Smooth muscle cell (in vitro differentiated cells): ENCODE measurements around the gene RPL36. TPM values are rescaled to one million over a fixed set of nuclear protein-coding genes. Genes with fewer than 3 reads are reported as not detected.
"Not testable (repeated sequence)": the region's sequence is repeated elsewhere in the genome, so short reads cannot be mapped to it uniquely, and the experiment has no call there.

Source experiments
- DNase-seq: peaks from one replicate; lab custom pipeline; 2025; ENCODE audit not compliant: unreplicated experiment; lab: John Stamatoyannopoulos, UW
- H2AFZ ChIP-seq: fragments of 200-600 bp; sonication (generic); 2 replicates; pipeline ENCODE4 v1.6.0; 2016; ENCODE audit warnings: antibody characterized with exemption, low read depth, mild to moderate bottlenecking
- H3F3A ChIP-seq: fragments of 200-600 bp; sonication (generic); 2 replicates; pipeline ENCODE4 v1.6.0; 2017; ENCODE audit warnings: antibody characterized with exemption, low read depth
- H3K27ac ChIP-seq: fragments of 200-600 bp; sonication (generic); 2 replicates; pipeline ENCODE4 v1.5.1; 2016; ENCODE audit warnings: low read depth, mild to moderate bottlenecking
- H3K27me3 ChIP-seq: fragments of 200-600 bp; sonication (generic); 2 replicates; pipeline ENCODE4 v1.6.1; 2016; ENCODE audit warnings: low read depth, mild to moderate bottlenecking
- H3K36me3 ChIP-seq: fragments of 200-600 bp; sonication (generic); 2 replicates; pipeline ENCODE4 v1.5.1; 2016; ENCODE audit warnings: low read depth
- H3K4me1 ChIP-seq: fragments of 200-600 bp; sonication (generic); 2 replicates; pipeline ENCODE4 v1.5.1; 2016; ENCODE audit warnings: low read depth
- H3K4me2 ChIP-seq: fragments of 200-600 bp; sonication (generic); 2 replicates; pipeline ENCODE4 v1.6.0; 2016; ENCODE audit warnings: mild to moderate bottlenecking
- H3K4me3 ChIP-seq: fragments of 200-600 bp; sonication (generic); 2 replicates; pipeline ENCODE4 v1.5.1; 2016; ENCODE audit warnings: mild to moderate bottlenecking
- H3K79me2 ChIP-seq: fragments of 200-600 bp; sonication (generic); 2 replicates; pipeline ENCODE4 v1.6.0; 2016; ENCODE audit warnings: low read depth, mild to moderate bottlenecking
- H3K9ac ChIP-seq: fragments of 200-600 bp; sonication (generic); 2 replicates; pipeline ENCODE4 v1.6.0; 2016; ENCODE audit warnings: low read depth
- H3K9me3 ChIP-seq: fragments of 200-600 bp; sonication (generic); replicated peaks from 2 replicates; pipeline ENCODE4 v1.5.1; 2016; ENCODE audit warnings: low read depth
- H4K20me1 ChIP-seq: fragments of 200-600 bp; sonication (generic); 2 replicates; pipeline ENCODE4 v1.6.0; 2016; ENCODE audit warnings: low read depth
- CTCF ChIP-seq: fragments of 200-600 bp; sonication (generic); IDR thresholded peaks from 2 replicates; pipeline ENCODE4 v1.5.1; 2017; ENCODE audit warnings: borderline replicate concordance, mild to moderate bottlenecking, antibody characterized with exemption; ENCODE audit not compliant: insufficient read depth, poor library complexity, severe bottlenecking
- WGBS: methylation state at CpG from one replicate; pipeline ENCODE4 v1.1.7; 2016; ENCODE audit warnings: low lambda C conversion rate; 5-methylcytosine and 5-hydroxymethylcytosine counted together
- polyA plus RNA-seq: library from polyadenylated mRNA; unstranded; fragments of >200 nt; fragmentation: Nextera tagmentation; extraction: Ambion mirVana; gene quantifications from 2 replicates; pipeline ENCODE4 v1.2.1, GENCODE V29; 2016
- total RNA-seq: library from RNA; depleted of rRNA; stranded (reverse); fragments of >200 nt; gene quantifications from 2 replicates; pipeline ENCODE4 v1.2.3, GENCODE V29; 2014

Gene RPL36
- total and polyA plus RNA-seq, 2 experiments from 2014 or later: 641 to 1,079 TPM

- 97% methylated on average over 30 of the region's 30 CpGs for WGBS
These were observed 8.0 kb downstream of the RPL36 start for GRCh38 chr19:5697890-5698634.

GRCh38 chr19:5698635-5699422, 8.7 kb downstream of the RPL36 start:
- no peaks in the 10 kb centered on the region for H3K4me1 ChIP-seq
- TF ChIP-seq CTCF: no peak
- H3K9me3 ChIP-seq: no peaks in the 10 kb centered on the region
- no peak overlapping the region for H3K9ac ChIP-seq
- H2AFZ ChIP-seq: no peak overlapping the region
- no peaks in the 10 kb centered on the region for H3K36me3 ChIP-seq
- H3F3A ChIP-seq: no peaks in the 10 kb centered on the region
- no peak overlapping the region for H3K4me3 ChIP-seq
- H3K27me3 ChIP-seq: no peaks in the 10 kb centered on the region
- H4K20me1 ChIP-seq: peaks cover 63% of the 10 kb centered on the region
- H3K79me2 ChIP-seq: peaks cover 20% of the 10 kb centered on the region
- DNase-seq: no peak
- H3K4me2 ChIP-seq: no peak overlapping the region
- no peak overlapping the region for H3K27ac ChIP-seq
- 97% methylated on average over 38 of the region's 38 CpGs for WGBS

More at GRCh38 chr19:5697890-5698634, 8.0 kb downstream of the RPL36 start:
- H3K79me2 ChIP-seq: peaks cover 27% of the 10 kb centered on the region
- no peaks in the 10 kb centered on the region for H3K27me3 ChIP-seq
- no peak overlapping the region for H3K27ac ChIP-seq
- H3F3A ChIP-seq: no peaks in the 10 kb centered on the region
- H3K4me1 ChIP-seq: no peaks in the 10 kb centered on the region
- no peak overlapping the region for H3K9ac ChIP-seq
- no peak overlapping the region for H3K4me2 ChIP-seq
- H4K20me1 ChIP-seq: peaks cover 71% of the 10 kb centered on the region
- no peak overlapping the region for H2AFZ ChIP-seq
- H3K4me3 ChIP-seq: no peak overlapping the region
- H3K36me3 ChIP-seq: no peaks in the 10 kb centered on the region
- no peaks in the 10 kb centered on the region for H3K9me3 ChIP-seq
- TF ChIP-seq CTCF: no peak
- DNase-seq: no peak

GRCh38 chr19:5700455-5701092, 10.5 kb downstream of the RPL36 start:
- Histone ChIP-seq H3K27ac (no peak overlapping the region), H3K4me1 (no peaks in the 10 kb centered on the region), H3K36me3 (no peaks in the 10 kb centered on the region), H3K4me3 (no peak overlapping the region), H3K9me3 (no peaks in the 10 kb centered on the region), H4K20me1 (peaks cover 58% of the 10 kb centered on the region), H3K9ac (no peak overlapping the region), H3K27me3 (no peaks in the 10 kb centered on the region), H2AFZ (no peak overlapping the region), H3F3A (no peaks in the 10 kb centered on the region), H3K79me2 (peaks cover 3% of the 10 kb centered on the region), H3K4me2 (no peak overlapping the region)
- TF ChIP-seq CTCF: no peak
- WGBS: 97% methylated on average over 22 of the region's 22 CpGs
- no peak for DNase-seq

- H3K27me3 ChIP-seq, H3K4me1 ChIP-seq, H3K36me3 ChIP-seq, H2AFZ ChIP-seq, H3K9ac ChIP-seq, H3K4me3 ChIP-seq, H3K9me3 ChIP-seq, H3K27ac ChIP-seq, DNase-seq, H3K79me2 ChIP-seq, H3F3A ChIP-seq, H3K4me2 ChIP-seq: not testable (repeated sequence)
- no CpG with 5 or more reads among the region's 28 CpGs for WGBS
- peaks cover 51% of the 10 kb centered on the region for H4K20me1 ChIP-seq
These were observed 11.9 kb downstream of the RPL36 start for GRCh38 chr19:5702053-5702410.
